GM18499 (cell line): Measurements from ENCODE around the gene FRA10AC1.

Source experiments
- ATAC-seq: cut with Tn5 transposase; IDR thresholded peaks from one replicate; pipeline ENCODE4 v1.9.1; 2021; ENCODE audit warnings: moderate number of reproducible peaks; ENCODE audit not compliant: insufficient read depth, unreplicated experiment

The FRA10AC1 gene, protein sequence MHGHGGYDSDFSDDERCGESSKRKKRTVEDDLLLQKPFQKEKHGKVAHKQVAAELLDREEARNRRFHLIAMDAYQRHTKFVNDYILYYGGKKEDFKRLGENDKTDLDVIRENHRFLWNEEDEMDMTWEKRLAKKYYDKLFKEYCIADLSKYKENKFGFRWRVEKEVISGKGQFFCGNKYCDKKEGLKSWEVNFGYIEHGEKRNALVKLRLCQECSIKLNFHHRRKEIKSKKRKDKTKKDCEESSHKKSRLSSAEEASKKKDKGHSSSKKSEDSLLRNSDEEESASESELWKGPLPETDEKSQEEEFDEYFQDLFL

GRCh38 chr10:93702210-93703001, at the start of gene FRA10AC1:
TSS of gene FRA10AC1 (minus strand) at chr10:93702592. CDS start at chr10:93700106, 2,486 bp downstream.
- ATAC-seq = peak; percentile 56

GRCh38 chr10:93751832-93752231, 49.4 kb upstream of the FRA10AC1 start:
- no peak for ATAC-seq

- no peak for ATAC-seq
Observed at GRCh38 chr10:93751124-93751523, 48.7 kb upstream of the FRA10AC1 start.

- no peak for ATAC-seq
Observed at GRCh38 chr10:93749218-93749799, 46.9 kb upstream of the FRA10AC1 start.

- ATAC-seq = no peak
Observed at GRCh38 chr10:93746844-93747284, 44.5 kb upstream of the FRA10AC1 start.

DNA sequence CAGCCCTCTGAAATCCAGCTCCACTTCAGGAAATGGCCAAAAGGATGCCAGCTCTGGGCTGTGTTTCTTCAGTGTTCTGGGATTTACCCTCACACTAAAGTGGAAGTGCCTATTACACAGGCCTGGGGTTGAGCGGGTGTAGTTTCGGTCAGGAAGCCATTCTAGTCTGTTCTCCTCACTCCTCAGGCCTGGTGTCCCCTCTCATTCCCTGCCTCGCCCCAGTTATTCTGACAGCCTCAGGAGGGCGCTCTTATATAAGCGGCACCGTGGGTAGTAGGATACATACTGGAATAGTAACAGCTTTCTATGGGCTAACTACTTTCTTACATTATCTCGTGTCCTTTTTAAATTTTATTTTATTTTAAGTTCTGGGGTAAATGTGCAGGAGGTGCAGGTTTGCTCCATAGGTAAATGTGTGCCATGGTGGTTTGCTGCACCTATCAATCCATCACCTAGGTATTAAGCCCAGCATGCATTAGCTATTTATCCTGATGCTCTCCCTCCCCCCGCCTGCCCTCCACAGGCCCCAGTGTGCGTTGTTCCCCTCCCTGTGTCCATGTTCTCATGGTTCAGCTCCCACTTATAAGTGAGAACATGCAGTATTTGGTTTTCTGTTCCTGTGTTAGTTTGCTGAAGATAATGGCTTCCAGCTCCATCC, 43.1 kb upstream of the FRA10AC1 start:
- ATAC-seq = no peak

- peak; percentile 70 for ATAC-seq
Observed at GRCh38 chr10:93742633-93743349, 40.4 kb upstream of the FRA10AC1 start.

DNA sequence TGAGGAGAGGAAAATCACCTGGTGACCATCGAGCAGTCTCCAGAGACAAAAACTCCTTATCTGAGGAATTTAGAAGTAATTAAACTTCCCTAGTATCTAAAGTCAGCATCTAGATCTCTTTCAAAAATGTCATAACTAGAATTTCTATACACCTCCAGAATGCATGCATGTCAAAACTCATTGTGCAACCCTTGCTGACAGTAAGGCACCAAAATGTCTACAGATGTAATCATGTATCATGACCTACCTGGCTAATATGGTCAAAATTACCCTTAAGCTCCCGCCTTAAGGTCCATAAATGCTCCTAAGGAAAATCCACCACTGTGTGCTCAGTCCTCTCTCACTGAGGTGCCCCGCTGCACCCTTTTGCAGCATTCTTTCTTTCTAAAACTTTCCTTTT, 39.0 kb upstream of the FRA10AC1 start:
- ATAC-seq = no peak

GRCh38 chr10:93726024-93726423, 23.6 kb upstream of the FRA10AC1 start:
- ATAC-seq = no peak

DNA sequence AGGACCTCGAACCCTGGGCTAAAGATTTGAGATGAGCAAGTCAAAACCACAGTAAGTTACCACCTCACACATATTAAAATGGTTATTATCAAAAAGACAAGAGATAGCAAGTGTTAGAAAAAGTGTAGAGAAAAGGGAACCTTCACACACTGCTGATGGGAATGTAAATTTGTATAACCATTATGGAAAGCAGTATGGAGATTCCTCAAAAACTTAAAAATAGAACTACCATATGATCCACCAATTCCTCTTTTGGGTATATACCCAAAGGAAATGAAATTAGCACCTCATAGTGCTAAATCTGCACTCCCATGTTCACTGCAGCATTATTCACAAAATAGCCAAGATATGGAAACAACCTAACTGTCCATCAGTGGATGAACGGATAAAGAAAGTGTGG, 20.8 kb upstream of the FRA10AC1 start:
- no peak for ATAC-seq

- no peak for ATAC-seq
Observed at GRCh38 chr10:93722550-93722949, 20.2 kb upstream of the FRA10AC1 start.

GRCh38 chr10:93719901-93720300, 17.5 kb upstream of the FRA10AC1 start:
- ATAC-seq = no peak

- no peak for ATAC-seq
Observed at GRCh38 chr10:93718937-93719725, 16.7 kb upstream of the FRA10AC1 start.

DNA sequence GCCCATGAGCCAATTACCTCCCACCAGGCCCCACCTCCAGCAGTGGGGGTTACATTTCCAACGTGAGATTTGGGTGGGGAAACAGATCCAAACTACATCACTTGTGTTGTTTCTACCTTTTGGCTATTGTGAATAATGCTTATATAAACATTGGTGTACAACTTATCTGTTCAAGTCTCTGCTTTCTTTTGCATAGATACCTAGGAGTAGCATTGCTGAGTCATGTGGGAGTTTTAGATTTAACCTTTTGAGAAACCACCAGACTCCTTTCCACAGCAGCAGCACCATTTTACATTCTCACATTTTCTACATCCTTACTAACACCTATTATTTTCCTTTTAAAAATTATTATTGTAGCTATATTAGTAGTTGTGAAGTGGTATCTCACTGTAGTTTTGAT, 14.4 kb upstream of the FRA10AC1 start:
- ATAC-seq = no peak

GRCh38 chr10:93715345-93715744, 13.0 kb upstream of the FRA10AC1 start:
- ATAC-seq = peak; percentile 85

GRCh38 chr10:93712593-93712992, 10.2 kb upstream of the FRA10AC1 start:
- no peak for ATAC-seq

DNA sequence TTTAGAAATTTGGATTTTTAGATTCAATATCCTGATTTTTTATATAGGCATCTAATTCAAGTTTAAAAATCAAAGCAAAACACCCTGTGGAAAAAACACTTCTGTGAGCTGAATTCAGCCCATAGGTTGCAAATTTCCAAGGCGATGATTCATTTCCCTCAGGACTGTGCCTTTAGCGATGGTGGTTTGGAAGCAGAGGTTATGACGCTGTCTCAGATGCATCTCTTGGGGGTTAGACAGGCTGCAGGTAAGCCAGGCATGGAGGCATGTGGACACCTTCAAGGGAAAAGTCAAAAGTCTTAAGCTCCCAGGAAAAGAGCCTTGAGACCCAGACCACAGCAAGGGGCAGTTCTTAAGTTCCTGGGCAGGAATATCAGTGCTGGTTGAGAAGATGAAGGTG, 9.5 kb upstream of the FRA10AC1 start:
- ATAC-seq = no peak

- no peak for ATAC-seq
Observed at GRCh38 chr10:93710333-93710909, 8.0 kb upstream of the FRA10AC1 start.

DNA sequence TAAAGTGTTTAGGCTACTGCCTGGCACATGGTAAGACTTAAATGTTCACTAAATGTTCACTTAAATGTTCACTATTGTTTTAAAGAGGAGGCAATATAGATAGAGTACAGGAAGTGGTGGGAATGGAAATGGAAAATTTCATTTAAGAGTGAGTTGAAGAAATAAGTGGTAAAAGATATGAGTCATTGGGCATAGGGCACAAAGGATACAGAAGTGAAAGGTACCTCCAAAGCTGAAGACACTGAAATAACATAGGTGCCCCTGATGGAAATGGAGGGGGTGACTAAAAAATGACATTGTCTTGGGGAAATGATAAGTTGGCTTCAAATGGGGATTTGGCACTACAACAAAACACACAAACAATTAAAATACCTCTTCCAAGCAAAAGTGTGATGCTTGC, 5.2 kb upstream of the FRA10AC1 start:
- ATAC-seq = no peak
